GM21367 (cell line): ENCODE measurements around the gene LPAR2.
A peak's percentile ranks its signal among the peaks of the same experiment; 100 is the strongest.
"Not testable (repeated sequence)": the region's sequence is repeated elsewhere in the genome, so short reads cannot be mapped to it uniquely, and the experiment has no call there.

Experiments
- ATAC-seq: cut with Tn5 transposase; IDR thresholded peaks from one replicate; pipeline ENCODE4 v1.9.1; 2021; ENCODE audit not compliant: unreplicated experiment

Gene LPAR2

GRCh38 chr19:19602136-19602712, 25.8 kb downstream of the LPAR2 start:
- no peak for ATAC-seq

GRCh38 chr19:19600793-19601330, 27.2 kb downstream of the LPAR2 start:
- no peak for ATAC-seq

- ATAC-seq: not testable (repeated sequence)
Observed at GRCh38 chr19:19598728-19599451, 29.1 kb downstream of the LPAR2 start.

- ATAC-seq: peak; percentile 44
Observed at GRCh38 chr19:19597809-19598306, 30.2 kb downstream of the LPAR2 start.

- no peak for ATAC-seq
Observed at GRCh38 chr19:19595171-19595701, 32.8 kb downstream of the LPAR2 start.

- ATAC-seq: no peak
Observed at GRCh38 chr19:19594381-19594780, 33.6 kb downstream of the LPAR2 start.

- no peak for ATAC-seq
Observed at GRCh38 chr19:19592690-19593089, 35.3 kb downstream of the LPAR2 start.

GRCh38 chr19:19591133-19591825, 36.7 kb downstream of the LPAR2 start:
- no peak for ATAC-seq

- ATAC-seq: no peak
Observed at GRCh38 chr19:19588546-19588945, 39.5 kb downstream of the LPAR2 start.

GRCh38 chr19:19587771-19588170, 40.2 kb downstream of the LPAR2 start:
- no peak for ATAC-seq

GRCh38 chr19:19584356-19584755, 43.7 kb downstream of the LPAR2 start:
- no peak for ATAC-seq

GRCh38 chr19:19582471-19582870, 45.5 kb downstream of the LPAR2 start:
- no peak for ATAC-seq

GRCh38 chr19:19581391-19581790, 46.6 kb downstream of the LPAR2 start:
- no peak for ATAC-seq

GRCh38 chr19:19580418-19580817, 47.6 kb downstream of the LPAR2 start:
- no peak for ATAC-seq

GRCh38 chr19:19579533-19580361, 48.3 kb downstream of the LPAR2 start:
- no peak for ATAC-seq

GRCh38 chr19:19578252-19578651, 49.8 kb downstream of the LPAR2 start:
- no peak for ATAC-seq

- no peak for ATAC-seq
Observed at GRCh38 chr19:19575411-19575810, 52.6 kb downstream of the LPAR2 start.
